Natural killer cell (primary cell): ENCODE measurements around the gene OPN1MW3. TPM values are rescaled to one million over a fixed set of nuclear protein-coding genes. Genes with fewer than 3 reads are reported as not detected.
"Not testable (repeated sequence)": the region's sequence is repeated elsewhere in the genome, so short reads cannot be mapped to it uniquely, and the experiment has no call there.

ENCODE experiments used
- ATAC-seq, 3 donors: fragments of 150-1000 bp in 2 of 3; fragments of 200-7000 bp in 1 of 3; cut with Tn5 transposase; 1 replicate in 1 of 3; 2 replicates in 2 of 3; pipeline ENCODE4 v1.10.0; 2021; ENCODE audit warnings: mild to moderate bottlenecking in 2 of 3, moderate library complexity in 2 of 3
- DNase-seq, 2 donors: peaks; one replicate each; pipeline versions ENCODE4 v3.0.0 to v3.0.0-alpha.2; 2013 to 2021; ENCODE audit warnings: mixed read lengths in 1 of 2
- H3K27ac ChIP-seq: one replicate; pipeline ENCODE4 v1.5.1; 2013; ENCODE audit warnings: mild to moderate bottlenecking, low read length
- H3K27me3 ChIP-seq: one replicate; pipeline ENCODE4 v1.6.1; 2013; ENCODE audit warnings: low read length; ENCODE audit not compliant: control insufficient read depth, insufficient read depth
- H3K36me3 ChIP-seq: one replicate; pipeline ENCODE4 v1.6.1; 2013; ENCODE audit warnings: low read length; ENCODE audit not compliant: control insufficient read depth, insufficient read depth
- H3K4me1 ChIP-seq: one replicate; pipeline ENCODE4 v1.6.1; 2013; ENCODE audit warnings: low read length; ENCODE audit not compliant: control insufficient read depth, insufficient read depth
- H3K4me3 ChIP-seq: one replicate; pipeline ENCODE4 v1.5.1; 2013; ENCODE audit warnings: low read length
- H3K9me3 ChIP-seq: one replicate; pipeline ENCODE4 v1.6.1; 2013; ENCODE audit warnings: low read length; ENCODE audit not compliant: control insufficient read depth, insufficient read depth
- H3K27ac Mint-ChIP-seq, 2 donors: one replicate each; pipeline ENCODE4 v1.8.0; 2022; ENCODE audit warnings: mild to moderate bottlenecking in 2 of 2, mixed read lengths in 2 of 2, moderate library complexity in 1 of 2
- H3K27me3 Mint-ChIP-seq, 2 donors: one replicate each; pipeline ENCODE4 v1.8.0; 2022; ENCODE audit warnings: low read depth in 2 of 2, mixed read lengths in 2 of 2
- H3K36me3 Mint-ChIP-seq: one replicate; pipeline ENCODE4 v1.8.0; 2022; ENCODE audit warnings: mixed read lengths
- H3K4me1 Mint-ChIP-seq, 2 donors: one replicate each; pipeline ENCODE4 v1.8.0; 2022; ENCODE audit warnings: mixed read lengths in 2 of 2
- H3K4me3 Mint-ChIP-seq: one replicate; pipeline ENCODE4 v1.8.0; 2022; ENCODE audit warnings: mild to moderate bottlenecking, moderate library complexity, mixed read lengths
- H3K9me3 Mint-ChIP-seq, 2 donors: one replicate each; pipeline ENCODE4 v1.8.0; 2022; ENCODE audit warnings: mixed read lengths in 2 of 2
- WGBS: methylation state at CpG from one replicate; pipeline ENCODE4 v1.1.7; 2013; ENCODE audit warnings: missing lambda C conversion rate; ENCODE audit not compliant: insufficient coverage; 5-methylcytosine and 5-hydroxymethylcytosine counted together
- intact Hi-C: fragments of 100-400 bp; cut with micrococcal nuclease; formaldehyde crosslinking; loops from one replicate; pipeline ENCODE4 v1.14.2; 2022
- total RNA-seq, 4 donors: library from RNA; stranded (reverse); fragments of 120-200 nt in 1 of 4; gene quantifications; one replicate each; pipeline versions ENCODE4 v1.2.3 to v1.2.4, GENCODE V29; 2013 to 2022

OPN1MW3 gene
- not detected for total RNA-seq
- not detected for total RNA-seq (2013)

- H3K27me3 ChIP-seq, H3K9me3 Mint-ChIP-seq, DNase-seq, H3K27me3 Mint-ChIP-seq, H3K27ac ChIP-seq, H3K36me3 ChIP-seq, H3K4me3 ChIP-seq, H3K27ac Mint-ChIP-seq, H3K36me3 Mint-ChIP-seq, H3K4me1 Mint-ChIP-seq, intact Hi-C loops, H3K9me3 ChIP-seq, ATAC-seq, H3K4me1 ChIP-seq, H3K4me3 Mint-ChIP-seq: not testable (repeated sequence)
- WGBS: no CpG with 5 or more reads among the region's 17 CpGs
Observed at GRCh38 chrX:154257282-154257681, at the start of gene OPN1MW3. Gene OPN1MW3 (plus strand): TSS chrX:154257582. CDS start chrX:154257620, 38 bp downstream.

- H3K9me3 ChIP-seq, H3K27ac ChIP-seq, H3K36me3 Mint-ChIP-seq, H3K4me1 ChIP-seq, H3K27me3 Mint-ChIP-seq, H3K4me1 Mint-ChIP-seq, H3K4me3 Mint-ChIP-seq, intact Hi-C loops, DNase-seq, H3K36me3 ChIP-seq, H3K4me3 ChIP-seq, H3K27me3 ChIP-seq, H3K9me3 Mint-ChIP-seq: not testable (repeated sequence)
- no CpG with 5 or more reads among the region's 21 CpGs for WGBS
- peak; percentile 86 to 97 (median 88) for ATAC-seq
- peak overlapping the region in 1 of 2 donors; percentile 60 for H3K27ac Mint-ChIP-seq
Observed at GRCh38 chrX:154209670-154210418, 47.5 kb upstream of the OPN1MW3 start.

GRCh38 chrX:154211057-154211456 lies 46.3 kb upstream of the OPN1MW3 start:
- H3K36me3 ChIP-seq, H3K9me3 ChIP-seq, H3K4me3 Mint-ChIP-seq, intact Hi-C loops, H3K27me3 ChIP-seq, ATAC-seq, H3K36me3 Mint-ChIP-seq, H3K27me3 Mint-ChIP-seq, H3K4me1 ChIP-seq, H3K9me3 Mint-ChIP-seq, H3K4me1 Mint-ChIP-seq, H3K4me3 ChIP-seq: not testable (repeated sequence)
- H3K27ac ChIP-seq: peak overlapping the region; percentile 66
- H3K27ac Mint-ChIP-seq: peak overlapping the region; percentile 51 to 61
- DNase-seq: peak in 1 of 2 donors; percentile 16
- 100% methylated on average over 4 of the region's 9 CpGs for WGBS

- H3K27ac ChIP-seq, H3K4me1 Mint-ChIP-seq, H3K27me3 Mint-ChIP-seq, H3K9me3 Mint-ChIP-seq, H3K9me3 ChIP-seq, H3K4me1 ChIP-seq, H3K36me3 ChIP-seq, DNase-seq, H3K27me3 ChIP-seq, H3K4me3 ChIP-seq, ATAC-seq, intact Hi-C loops, H3K36me3 Mint-ChIP-seq, H3K4me3 Mint-ChIP-seq: not testable (repeated sequence)
- peak overlapping the region in 1 of 2 donors; percentile 61 for H3K27ac Mint-ChIP-seq
- no CpG with 5 or more reads among the region's 10 CpGs for WGBS
Observed at GRCh38 chrX:154211499-154211898, 45.9 kb upstream of the OPN1MW3 start.

- H3K27ac ChIP-seq, H3K27me3 ChIP-seq, H3K36me3 ChIP-seq, H3K27ac Mint-ChIP-seq, H3K36me3 Mint-ChIP-seq, H3K4me1 ChIP-seq, H3K9me3 ChIP-seq, H3K9me3 Mint-ChIP-seq, H3K27me3 Mint-ChIP-seq, intact Hi-C loops, H3K4me1 Mint-ChIP-seq, H3K4me3 Mint-ChIP-seq, DNase-seq, ATAC-seq, H3K4me3 ChIP-seq: not testable (repeated sequence)
- no CpG with 5 or more reads among the region's 16 CpGs for WGBS
Observed at GRCh38 chrX:154219456-154219855, 37.9 kb upstream of the OPN1MW3 start, which contains the start of gene OPN1MW2. Gene OPN1MW2 (plus strand): TSS chrX:154219756. CDS start chrX:154219816, 60 bp downstream.

GRCh38 chrX:154225292-154225691 lies 32.1 kb upstream of the OPN1MW3 start:
- H3K4me3 Mint-ChIP-seq, H3K27ac Mint-ChIP-seq, DNase-seq, H3K27me3 ChIP-seq, intact Hi-C loops, ATAC-seq, H3K4me1 Mint-ChIP-seq, H3K36me3 Mint-ChIP-seq, H3K27me3 Mint-ChIP-seq, H3K4me1 ChIP-seq, H3K9me3 ChIP-seq, H3K4me3 ChIP-seq, H3K27ac ChIP-seq, H3K36me3 ChIP-seq, H3K9me3 Mint-ChIP-seq: not testable (repeated sequence)
- no CpG with 5 or more reads among the region's 6 CpGs for WGBS

GRCh38 chrX:154226706-154227105 lies 30.7 kb upstream of the OPN1MW3 start:
- H3K4me3 Mint-ChIP-seq, H3K27ac ChIP-seq, H3K36me3 ChIP-seq, DNase-seq, intact Hi-C loops, ATAC-seq, H3K9me3 Mint-ChIP-seq, H3K27me3 ChIP-seq, H3K27ac Mint-ChIP-seq, H3K4me1 ChIP-seq, H3K4me3 ChIP-seq, H3K27me3 Mint-ChIP-seq, H3K9me3 ChIP-seq, H3K36me3 Mint-ChIP-seq, H3K4me1 Mint-ChIP-seq: not testable (repeated sequence)
- no CpG with 5 or more reads among the region's 9 CpGs for WGBS

- H3K9me3 ChIP-seq, H3K27me3 ChIP-seq, H3K27ac ChIP-seq, H3K4me1 ChIP-seq, H3K4me3 ChIP-seq, H3K9me3 Mint-ChIP-seq, H3K4me1 Mint-ChIP-seq, H3K36me3 Mint-ChIP-seq, H3K36me3 ChIP-seq, H3K4me3 Mint-ChIP-seq, intact Hi-C loops, H3K27ac Mint-ChIP-seq, DNase-seq, H3K27me3 Mint-ChIP-seq, ATAC-seq: not testable (repeated sequence)
- WGBS: no CpG with 5 or more reads among the region's 3 CpGs
Observed at GRCh38 chrX:154231443-154231842, 25.9 kb upstream of the OPN1MW3 start.
